Stimulated activated CD8-positive, alpha-beta memory T cell treated with anti-CD3 and anti-CD28 coated beads, Interleukin-4, amount 100 ng/mL, for 48 hours (primary cell): ENCODE data around the gene C1orf159.
"Not testable (repeated sequence)": the region's sequence is repeated elsewhere in the genome, so short reads cannot be mapped to it uniquely, and the experiment has no call there.

Experiments
- DNase-seq: peaks from one replicate; pipeline ENCODE4 v3.0.0-alpha.2; 2020

C1orf159 gene

DNA sequence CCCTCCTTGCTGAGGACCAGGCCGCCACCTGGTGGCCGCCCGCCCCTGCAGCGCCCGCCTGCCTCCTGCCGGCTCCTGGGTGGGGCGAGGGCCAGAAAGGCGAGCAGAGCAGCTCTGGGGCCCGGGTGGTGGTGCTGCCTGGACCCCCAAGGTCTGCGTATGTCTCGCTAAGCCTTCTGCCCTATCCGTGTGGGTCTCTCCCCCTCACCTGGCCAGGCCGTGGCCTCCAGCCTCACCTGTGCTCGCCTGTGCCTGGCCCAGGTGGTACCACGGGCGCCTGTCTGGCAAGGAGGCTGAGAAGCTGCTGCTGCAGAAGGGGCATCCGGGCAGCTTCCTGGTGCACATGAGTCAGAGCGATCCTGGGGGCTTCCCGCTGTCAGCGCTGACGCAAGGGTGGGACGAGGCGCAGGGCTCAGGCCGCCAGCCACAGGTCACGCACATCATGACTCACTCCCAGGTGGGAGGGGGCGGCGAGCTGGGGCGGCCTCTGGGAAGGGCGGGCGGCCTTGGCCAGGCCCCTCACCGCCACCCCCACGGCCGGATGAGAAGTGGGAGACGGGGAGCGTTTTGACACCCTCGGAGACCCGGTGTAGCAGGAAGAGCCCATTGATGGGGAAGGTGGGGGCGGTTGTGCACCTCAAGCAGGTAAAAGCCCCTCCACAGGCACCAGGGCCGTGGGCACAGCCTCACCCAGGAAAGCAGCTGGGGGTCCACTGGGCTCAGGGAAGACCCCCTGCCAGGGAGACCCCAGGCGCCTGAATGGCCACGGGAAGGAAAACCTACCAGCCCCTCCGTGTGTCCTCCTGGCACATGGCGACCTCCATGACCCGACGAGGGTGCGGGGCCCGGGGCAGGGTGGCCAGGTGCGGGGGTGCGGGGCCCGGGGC, 51.7 kb downstream of the C1orf159 start:
- peak; percentile 93 for DNase-seq

DNA sequence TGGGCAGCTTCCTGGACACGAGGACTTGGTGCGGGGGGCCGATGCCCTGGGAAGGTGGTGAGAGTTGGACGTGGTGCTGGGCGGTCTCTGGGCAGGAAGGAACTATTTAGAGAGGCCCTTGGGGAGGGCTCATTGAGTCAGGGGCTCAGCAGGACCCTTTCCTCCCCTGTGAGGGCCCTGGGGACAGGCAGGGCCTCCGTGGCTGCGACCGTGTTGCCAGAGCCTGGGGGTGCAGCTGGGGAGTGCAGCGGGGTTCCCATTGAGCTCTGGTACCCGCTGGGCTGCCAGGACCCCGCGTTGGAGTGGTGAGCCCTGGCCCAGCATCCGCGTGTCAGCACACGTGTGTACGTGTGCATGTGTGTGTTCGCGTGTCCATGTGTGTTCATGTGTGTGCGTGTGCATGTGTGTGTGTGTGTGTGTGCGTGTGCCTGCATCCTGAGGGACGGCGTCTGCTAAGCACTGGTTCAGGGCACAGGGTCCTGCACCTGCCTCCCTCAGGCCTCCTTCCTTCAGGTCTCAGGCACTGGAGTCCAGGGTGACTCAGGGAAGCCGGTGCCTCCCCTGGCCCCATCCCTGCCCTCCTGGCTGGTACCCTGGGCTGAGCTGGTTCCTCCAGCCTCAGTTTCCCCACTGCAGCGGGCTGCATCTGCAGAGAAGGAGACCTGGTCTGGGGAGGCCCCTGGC, 52.5 kb downstream of the C1orf159 start:
- no peak for DNase-seq

DNA sequence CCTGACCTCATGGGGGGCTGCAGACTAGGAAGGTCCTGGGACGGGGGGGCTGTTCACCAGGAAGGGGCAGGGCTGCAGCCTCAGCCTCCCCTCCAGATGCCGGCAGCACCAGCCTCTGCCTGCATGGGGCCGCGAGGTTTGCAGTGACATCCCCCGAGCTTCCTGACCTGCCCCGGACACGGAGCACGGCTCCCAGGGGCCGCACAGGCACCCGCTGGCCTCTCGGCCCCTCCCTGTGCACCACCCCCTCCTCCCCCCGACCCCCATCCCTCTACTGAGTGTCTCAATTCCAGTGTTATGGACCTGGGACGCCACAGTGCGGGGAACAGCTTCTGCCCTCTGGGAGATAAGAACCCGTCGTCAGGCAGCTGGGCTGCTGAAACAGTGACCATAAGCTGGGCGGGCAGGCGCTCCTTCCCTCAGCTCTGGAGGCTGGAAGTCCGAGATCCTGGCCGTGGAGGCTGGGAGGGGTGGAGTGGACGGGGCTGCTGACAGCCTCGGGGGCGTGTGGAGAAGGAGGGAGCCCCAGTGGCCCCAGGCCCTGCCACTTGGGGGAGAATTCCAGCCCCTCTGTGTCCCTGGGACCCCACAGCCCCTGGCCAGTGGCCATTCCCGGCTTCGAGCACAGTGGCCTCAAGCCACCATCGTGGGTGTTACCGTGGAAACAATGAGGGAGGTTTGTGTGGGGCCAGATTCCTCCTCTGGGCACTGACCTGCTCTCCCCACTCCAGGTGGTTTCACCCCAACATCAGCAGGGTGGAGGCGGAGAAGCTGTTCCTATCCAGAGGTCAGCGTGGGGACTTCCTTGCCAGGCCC, 53.3 kb downstream of the C1orf159 start:
- no peak for DNase-seq

DNA sequence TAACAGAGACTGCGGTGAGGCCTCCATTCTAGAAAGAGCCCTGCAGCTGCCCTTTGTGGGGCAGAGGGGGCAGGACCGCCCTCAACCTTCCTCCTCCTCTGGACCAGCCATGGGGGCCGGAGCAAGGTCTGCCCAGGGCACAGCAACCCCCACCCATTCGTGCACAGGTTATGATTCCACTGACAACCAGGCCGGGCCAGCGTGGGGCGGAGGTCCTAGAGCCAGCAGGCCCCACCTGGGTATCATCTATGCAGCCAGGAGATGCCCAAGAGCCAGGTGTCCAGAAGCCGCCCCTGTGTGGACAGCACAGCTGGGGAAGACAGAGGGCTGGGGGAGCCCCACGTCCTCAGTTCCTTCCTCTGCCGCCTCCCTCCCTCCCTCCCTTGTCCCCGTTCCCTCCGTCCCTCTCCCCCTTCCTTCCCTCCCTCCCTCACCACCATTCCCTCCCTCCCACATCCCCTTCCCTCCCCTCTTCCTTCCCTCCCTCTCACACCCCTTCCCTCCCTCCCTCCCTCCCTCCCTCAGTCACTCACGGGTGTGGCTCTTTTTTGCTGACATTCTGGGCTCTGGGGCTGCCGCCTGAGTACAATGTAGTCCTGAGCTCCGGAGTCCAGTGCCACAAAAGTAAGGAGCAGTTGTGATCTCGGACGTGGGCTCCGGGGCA, 54.1 kb downstream of the C1orf159 start:
- DNase-seq = no peak

DNA sequence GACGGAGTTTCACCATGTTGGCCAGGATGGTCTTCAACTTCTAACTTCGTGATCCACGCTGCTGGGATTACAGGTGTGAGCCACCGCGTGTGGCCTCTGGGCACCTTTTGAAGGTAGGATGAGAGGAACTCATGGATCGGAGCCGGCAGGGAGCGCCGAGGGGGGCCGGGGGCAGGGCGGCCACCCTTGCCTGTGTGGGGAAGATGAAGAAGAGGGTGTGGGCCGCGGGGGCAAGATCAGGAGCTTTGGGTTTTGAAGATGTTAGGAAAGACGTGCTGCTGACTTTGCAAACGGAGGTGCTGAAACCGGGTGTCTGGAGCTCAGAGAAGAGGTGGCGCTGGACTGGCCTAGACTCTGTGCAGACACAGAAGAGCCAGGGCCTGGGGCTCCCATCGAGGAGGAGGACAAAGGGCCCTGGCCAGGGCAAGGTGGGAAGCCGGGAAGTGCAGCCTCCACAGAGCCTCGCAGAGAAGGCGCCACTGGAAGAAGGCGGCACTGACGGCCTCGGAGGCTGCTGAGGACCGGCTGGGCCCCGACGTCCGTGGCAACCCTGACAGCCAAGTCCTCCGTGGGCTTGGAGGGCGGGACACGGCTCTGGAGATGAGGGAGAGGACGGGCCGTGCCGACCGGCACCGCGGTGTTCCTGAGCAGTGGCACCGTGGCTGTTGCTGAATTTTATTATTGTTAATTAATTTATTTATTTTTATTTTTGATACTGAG, 55.4 kb downstream of the C1orf159 start:
- DNase-seq = no peak

DNA sequence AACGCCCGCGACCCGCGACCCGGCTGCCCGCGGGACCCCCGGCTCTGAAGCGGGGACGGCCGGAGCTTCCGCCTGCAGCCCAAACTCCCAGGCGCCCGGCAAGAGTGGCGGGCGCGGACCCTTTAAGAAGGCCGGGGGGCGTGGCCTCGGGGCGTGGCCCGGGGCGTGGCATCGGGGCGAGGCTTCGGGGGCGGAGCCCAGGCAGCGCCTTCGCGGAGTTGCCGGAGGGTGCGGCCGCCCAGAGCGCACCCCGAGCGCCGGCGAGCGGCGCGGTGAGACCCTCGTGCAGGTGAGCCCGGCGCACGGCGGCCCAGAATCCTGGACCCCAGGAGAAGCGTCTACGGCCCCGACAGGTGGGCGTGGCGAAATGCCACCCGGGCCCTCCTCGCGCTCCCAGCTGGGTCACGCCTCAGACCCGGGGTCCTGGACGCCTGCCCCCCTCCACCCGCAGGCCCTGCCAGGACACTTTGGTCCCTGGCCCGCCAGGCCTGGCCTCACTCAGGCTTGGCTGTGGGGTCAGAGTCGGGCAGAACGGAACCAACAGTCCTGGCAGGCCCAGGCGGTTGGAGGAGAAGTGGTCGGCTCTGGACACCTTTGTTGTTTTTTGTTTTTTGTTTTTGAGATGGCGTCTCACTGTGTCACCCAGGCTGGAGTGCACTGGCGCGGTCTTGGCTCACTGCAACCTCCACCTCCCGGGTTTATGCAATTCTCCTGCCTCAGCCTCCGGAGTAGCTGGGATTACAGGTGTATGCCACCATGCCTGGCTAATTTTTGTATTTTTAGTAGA, 56.2 kb downstream of the C1orf159 start:
- DNase-seq = peak; percentile 97

DNA sequence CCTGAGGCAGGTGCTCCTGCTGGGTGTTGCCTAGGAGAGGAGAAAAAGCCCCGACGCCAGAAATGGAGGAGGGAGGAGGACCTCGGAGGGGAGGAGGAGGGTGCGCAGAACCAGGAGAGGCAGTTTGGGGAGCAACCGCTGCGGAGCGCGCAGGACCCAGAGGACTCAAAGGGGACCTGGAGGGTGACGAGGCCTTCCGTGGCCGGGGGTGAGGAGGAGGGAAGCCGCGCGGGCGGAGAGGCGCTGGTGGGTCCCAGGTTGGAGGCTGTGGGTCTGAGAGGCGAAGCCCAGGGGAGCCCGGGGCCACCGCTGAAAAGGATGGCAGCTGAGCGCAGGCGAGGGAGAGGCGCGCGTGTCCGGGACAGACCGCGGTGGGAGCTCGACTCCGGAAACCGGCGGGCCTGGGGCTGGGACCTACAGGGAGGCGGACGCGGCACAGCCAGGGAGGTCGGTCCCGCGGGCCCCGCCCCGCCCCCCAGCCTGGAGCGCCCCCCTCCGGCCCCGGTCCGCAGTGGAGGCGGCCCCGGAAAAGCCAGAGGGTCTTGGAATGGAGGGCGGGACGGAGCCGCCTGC, 56.9 kb downstream of the C1orf159 start:
- DNase-seq = no peak

DNA sequence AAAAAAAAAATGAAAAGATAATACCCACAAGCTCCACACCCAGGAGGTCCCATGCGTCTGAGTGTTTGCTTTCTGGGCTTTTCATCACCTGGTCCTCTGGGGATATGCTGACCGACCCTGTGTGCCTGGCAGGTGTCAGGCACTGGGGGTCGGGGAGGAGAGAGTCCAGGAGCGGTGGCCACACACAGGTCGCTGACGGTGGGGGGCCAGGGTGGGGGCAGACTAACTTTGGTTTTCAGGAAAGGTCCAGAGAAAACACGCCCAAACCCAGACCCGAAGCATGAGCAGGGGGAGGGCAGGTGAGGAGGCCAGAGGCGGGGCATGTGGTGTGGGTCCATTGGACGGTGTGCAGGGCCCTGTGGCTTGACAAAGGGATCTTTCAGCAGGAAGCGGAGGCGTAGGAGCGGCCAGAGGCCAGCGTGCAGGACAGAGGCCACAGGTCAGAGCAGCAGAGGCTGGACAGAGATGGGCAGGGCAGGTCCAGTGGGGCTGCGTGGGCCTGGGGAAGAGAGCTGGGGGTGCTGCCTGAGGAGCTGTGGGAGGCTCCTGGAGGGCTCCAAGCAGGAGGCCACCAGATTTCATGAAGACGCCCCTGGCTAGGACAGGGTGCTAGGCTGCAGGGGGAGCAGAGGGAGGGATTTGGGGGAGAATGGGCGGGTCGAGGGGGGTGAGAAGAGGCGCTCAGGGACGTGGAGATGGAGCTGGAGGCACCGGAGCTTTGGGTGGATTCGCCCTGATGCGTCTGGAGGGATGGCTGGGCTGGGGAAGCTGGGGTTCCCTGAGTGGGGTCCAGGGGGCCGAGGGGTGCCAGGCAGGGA, 57.6 kb downstream of the C1orf159 start:
- no peak for DNase-seq

DNA sequence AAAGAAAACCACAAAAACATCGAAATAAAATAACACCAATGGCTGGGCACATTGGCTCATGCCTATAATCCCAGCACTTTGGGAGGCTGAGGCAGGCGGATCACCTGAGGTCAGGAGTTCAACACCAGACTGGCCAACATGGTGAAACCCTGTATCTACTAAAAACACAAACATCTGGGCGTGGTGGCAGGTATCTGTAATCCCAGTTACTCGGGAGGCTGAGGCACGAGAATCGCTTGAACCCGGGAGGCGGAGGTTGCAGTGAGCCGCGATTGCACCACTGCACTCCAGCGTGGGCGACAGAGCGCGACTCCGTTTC, 58.2 kb downstream of the C1orf159 start:
- DNase-seq = not testable (repeated sequence)

DNA sequence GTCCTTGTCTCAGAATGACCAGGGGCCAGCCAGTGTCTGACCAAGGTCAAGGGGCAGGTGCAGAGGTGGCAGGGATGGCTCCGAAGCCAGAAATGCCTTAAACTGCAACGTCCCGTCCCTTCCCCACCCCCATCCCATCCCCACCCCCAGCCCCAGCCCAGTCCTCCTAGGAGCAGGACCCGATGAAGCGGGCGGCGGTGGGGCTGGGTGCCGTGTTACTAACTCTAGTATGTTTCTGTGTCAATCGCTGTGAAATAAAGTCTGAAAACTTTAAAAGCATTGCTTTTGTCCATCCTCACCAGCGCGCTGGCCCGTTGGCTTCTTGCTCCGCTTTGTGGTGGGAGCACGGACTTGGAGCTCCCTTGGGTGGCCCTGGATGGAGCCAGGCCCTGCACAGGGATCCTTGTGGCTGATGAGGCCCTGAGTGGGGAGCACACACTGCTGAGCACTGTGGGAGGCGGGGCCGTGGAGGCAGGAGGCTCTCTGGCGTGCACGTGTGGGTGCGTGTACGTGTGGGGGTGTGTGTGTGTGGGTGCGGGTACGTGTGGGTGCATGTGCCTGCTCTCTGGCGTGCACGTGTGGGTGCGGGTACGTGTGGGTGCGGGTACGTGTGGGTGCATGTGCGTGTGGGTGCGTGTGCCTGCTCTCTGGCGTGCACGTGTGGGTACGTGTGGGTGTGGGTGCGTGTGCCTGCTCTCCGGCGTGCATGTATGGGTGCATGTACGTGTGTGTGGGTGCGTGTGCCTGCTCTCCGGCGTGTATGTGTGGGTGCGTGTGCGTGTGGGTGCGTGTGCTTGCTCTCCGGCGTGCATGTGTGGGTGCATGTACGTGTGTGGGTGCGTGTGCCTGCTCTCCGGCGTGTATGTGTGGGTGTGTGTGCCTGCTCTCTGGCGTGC, 59.8 kb downstream of the C1orf159 start:
- DNase-seq = no peak

DNA sequence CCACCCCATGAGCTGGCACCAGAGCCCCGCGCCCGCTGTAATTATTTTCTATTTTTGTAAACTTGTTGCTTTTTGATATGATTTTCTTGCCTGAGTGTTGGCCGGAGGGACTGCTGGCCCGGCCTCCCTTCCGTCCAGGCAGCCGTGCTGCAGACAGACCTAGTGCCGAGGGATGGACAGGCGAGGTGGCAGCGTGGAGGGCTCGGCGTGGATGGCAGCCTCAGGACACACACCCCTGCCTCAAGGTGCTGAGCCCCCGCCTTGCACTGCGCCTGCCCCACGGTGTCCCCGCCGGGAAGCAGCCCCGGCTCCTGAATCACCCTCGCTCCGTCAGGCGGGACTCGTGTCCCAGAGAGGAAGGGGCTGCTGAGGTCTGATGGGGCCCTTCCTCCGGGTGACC, 60.9 kb downstream of the C1orf159 start:
- no peak for DNase-seq

DNA sequence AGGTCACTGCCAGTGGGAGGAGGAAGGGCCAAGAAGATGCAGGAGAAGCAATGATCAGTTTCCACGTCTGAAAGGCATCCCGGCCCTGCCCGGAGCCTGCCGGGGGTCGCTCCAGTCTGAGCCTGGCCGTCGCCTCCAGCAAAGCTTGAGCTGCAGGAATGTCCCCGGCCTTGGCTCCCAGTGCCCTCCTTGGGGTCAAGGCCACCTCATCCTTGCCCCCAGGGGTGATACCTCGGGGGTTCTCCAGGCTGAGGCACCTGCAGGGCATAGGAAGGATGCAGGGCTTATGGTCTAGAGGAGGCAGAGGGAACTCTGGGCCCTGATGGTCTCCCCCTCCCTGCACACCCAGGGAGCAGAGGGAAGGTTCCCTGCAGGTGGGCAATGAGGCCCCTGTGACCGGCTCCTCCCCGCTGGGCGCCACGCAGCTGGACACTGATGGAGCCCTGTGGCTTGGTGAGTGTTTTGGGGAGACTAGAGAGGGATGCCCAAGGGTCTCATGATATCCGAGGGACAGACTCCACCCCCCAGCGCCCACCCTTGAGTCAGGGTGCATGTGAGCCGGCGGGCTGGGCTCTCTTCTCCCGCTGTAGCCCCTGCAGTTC, 61.7 kb downstream of the C1orf159 start:
- no peak for DNase-seq

DNA sequence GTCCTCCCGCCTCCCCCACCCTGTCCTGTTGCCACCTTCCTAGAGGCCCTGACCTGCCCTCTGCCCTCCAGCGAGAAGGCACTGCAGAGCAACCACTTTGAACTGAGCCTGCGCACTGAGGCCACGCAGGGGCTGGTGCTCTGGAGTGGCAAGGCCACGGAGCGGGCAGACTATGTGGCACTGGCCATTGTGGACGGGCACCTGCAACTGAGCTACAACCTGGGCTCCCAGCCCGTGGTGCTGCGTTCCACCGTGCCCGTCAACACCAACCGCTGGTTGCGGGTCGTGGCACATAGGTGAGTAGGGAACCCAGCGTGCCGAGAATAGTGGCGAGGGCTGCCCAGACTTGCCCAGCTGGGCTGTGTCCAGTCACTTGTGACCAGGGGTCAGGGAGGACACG, 62.2 kb downstream of the C1orf159 start:
- no peak for DNase-seq

DNA sequence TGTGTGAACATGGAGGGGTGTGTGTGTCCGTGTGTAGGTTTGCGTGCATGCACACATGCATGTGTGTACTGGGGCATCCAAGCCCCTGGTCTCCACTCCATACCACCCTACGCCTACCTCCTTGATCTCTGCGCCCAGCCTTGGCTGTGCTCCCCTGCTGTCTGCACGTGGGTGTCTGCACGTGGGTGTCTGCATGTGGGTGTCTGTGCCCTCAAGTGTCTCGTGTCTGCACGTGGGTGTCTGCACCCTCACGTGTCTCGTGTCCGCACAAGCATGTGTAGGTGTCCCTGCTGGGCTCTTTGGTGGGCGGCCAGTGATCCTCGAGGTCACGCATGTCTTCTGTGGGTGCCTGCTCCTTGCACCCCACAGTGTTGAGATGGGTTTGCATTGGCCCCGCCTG, 62.9 kb downstream of the C1orf159 start:
- DNase-seq = no peak

DNA sequence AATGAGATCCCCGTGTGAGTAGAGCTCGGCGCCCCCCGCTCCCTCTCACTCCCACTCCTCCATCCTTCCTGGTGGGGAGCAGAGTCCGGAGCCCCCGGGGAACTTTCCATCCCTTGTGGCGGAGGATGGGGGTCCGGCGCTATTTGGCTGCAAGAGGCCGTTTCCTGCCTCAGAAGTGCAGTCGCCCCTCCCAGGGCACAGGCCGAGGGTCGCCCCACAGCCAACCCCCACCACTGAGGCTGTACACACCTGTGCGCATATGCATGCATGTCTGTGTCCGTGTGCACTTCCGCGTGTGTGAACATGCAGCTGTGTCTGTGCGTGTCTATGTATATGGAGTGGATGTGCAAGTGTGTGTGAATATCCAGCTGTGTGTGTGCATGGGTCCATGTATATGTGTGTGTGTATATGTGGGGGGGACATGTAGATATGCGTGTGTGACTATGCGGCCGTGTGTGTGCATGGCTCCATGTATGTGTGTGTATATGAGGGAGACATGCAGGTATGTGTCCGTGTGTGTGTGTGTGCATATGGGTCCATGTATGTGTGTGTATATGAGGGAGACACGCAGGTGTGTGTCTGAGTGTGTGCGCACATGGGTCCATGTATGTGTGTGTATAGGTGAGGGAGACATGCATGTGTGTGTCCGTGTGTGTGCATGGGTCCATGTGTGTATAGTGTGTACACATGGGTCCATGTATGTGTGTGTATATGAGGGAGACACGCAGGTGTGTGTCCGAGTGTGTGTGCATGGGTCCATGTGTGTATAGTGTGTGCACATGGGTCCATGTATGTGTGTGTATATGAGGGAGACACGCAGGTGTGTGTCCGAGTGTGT, 63.7 kb downstream of the C1orf159 start:
- DNase-seq = no peak

DNA sequence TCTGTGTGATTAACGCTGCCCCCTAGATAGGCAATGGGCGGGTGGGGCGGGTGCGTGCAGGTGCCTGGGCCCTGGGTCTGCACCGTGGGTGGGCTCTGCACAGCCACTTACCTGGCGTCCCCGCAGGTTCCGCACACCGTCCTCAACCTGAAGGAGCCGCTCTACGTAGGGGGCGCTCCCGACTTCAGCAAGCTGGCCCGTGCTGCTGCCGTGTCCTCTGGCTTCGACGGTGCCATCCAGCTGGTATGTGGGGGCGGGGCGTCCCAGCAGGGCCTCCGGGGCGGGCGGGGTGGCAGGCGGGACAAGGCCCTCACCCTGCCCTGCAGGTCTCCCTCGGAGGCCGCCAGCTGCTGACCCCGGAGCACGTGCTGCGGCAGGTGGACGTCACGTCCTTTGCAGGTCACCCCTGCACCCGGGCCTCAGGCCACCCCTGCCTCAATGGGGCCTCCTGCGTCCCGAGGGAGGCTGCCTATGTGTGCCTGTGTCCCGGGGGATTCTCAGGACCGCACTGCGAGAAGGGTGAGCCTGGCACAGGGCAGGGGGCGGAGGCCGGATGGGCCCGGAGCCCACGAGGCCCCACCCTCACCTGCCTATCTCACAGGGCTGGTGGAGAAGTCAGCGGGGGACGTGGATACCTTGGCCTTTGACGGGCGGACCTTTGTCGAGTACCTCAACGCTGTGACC, 64.6 kb downstream of the C1orf159 start:
- no peak for DNase-seq

DNA sequence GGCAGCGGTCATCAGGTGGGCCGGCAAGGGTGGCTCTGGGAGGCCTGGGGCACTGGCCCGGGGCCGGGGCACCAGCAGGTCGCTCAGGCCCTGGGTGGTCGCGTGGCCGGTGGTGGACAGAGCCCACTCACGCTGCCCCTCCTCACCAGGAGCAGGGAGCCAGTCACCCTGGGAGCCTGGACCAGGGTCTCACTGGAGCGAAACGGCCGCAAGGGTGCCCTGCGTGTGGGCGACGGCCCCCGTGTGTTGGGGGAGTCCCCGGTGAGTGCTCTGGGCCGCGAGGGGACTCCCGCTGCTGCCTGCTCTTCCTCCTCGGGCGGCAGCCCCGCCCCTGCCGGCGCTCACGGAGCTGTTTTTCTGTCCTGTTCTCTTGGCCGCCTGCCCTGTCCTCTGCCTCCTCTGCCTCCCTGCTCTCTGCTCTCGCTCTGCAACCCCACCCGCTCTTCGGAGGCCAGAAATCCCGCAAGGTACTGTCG, 65.3 kb downstream of the C1orf159 start:
- no peak for DNase-seq
